GM21381 (cell line): ENCODE results near the gene ABI3BP.

Experiments
- ATAC-seq: cut with Tn5 transposase; IDR thresholded peaks from one replicate; pipeline ENCODE4 v1.9.1; 2021; ENCODE audit warnings: mild to moderate bottlenecking, moderate library complexity; ENCODE audit not compliant: unreplicated experiment

ABI3BP gene

DNA sequence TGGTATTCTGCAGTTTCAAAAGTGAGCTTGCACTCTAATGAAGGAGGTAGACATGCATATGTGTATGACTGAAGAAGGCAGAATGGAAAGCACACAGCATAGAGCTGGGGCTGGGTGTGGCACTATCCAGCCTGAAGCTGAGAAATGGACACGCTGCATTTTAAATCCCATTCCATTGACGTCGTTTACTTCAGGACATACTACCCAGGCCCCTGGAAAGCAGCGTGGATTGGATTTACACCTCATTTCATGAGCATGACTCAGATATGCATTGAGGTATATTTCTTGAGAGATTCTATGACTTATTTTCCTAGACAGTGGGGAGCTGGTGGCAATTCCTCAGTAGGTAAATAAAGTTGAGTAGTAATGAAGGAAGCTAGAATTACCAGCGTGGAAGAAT is 101.4 kb downstream of the ABI3BP start:
- ATAC-seq, result no peak

DNA sequence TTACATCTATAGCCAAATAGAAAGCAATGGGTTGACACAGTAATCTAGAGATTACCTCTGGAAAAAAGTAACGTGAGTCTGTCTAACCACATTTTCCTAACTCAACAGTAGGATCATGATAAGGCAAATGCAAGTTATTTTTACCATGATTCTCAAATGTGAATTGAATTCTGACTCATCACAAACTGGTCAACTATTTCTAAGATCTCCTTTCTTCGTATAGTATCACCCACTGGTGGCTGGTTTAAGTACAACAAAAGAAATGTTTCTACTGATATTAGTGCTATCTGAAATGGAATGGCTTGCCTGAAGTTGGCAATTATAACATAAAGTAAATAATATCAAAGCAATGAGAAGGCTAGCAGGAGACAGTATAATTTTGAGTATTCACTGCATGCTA is 102.2 kb downstream of the ABI3BP start:
- ATAC-seq, result no peak

- ATAC-seq, result no peak
Measured at GRCh38 chr3:100888881-100889280, 104.3 kb downstream of the ABI3BP start.

GRCh38 chr3:100882571-100882984 is 110.6 kb downstream of the ABI3BP start:
- ATAC-seq, result no peak

GRCh38 chr3:100880845-100881244 is 112.4 kb downstream of the ABI3BP start:
- no peak for ATAC-seq

DNA sequence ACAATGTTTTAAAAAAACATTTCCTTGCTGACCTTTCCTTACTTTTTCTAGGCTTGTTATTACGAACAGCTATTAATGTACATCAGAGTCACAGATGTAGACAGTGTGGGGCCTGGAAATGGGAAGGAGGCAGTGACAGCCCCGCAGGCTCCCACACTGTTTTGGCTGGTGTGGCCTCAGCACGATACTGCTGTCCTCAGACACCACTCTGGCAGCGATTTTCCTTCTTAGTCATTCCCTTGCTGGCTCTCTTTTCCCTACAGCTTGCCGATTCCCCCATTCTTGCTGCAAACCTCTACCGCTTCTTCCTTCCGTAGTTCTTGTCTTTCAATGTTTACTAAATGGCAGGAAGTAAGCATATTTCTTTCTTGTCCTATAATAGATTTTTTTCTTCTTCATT is 113.1 kb downstream of the ABI3BP start:
- no peak for ATAC-seq

DNA sequence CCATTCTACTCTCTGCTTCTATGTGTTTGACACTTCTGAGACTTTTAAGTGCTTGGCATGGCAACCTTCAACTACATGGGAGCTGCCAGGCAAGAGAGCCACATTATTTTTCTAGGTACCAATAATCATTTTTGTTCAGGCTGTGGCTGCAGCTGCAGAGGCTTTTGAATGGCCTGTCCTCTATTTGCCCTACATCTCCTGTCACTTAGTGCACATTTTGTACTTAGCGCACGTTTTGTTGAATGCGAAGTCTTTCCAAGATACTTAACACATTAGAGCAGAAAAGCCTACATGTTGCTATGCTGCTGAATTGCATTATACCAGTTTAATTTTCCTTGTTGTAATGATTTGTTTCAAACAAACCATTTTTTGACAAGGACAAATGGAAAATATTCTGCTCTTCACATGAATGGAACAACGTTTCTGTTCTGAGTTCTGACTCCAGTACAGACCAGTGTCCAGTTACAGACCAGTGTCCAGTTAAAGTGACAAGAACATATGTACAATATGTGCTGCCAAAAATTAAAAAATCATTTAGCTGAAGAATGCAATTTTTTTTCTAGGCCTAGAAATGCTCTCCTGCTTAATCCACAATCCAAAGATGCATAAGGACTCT is 113.9 kb downstream of the ABI3BP start:
- no peak for ATAC-seq

DNA sequence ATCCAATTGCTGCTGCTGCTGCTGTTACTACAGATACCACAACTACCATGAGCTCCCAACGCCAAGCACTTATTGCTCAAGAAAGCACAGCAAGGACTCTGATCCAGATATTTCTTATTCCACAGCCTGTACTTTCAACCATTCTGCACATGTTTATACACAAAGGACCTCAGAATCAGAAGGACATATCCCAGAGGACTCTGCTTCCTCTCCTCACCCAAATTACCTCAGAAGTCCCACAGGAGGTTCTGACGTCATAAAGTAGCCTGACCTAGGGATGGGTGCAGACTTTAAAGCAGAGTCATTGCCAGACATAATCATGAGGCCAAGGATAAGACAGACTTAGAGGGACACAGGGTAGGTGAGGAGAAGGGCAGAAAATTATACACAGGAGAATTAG is 115.9 kb downstream of the ABI3BP start:
- no peak for ATAC-seq

GRCh38 chr3:100875239-100875638 is 118.0 kb downstream of the ABI3BP start:
- ATAC-seq, result no peak

DNA sequence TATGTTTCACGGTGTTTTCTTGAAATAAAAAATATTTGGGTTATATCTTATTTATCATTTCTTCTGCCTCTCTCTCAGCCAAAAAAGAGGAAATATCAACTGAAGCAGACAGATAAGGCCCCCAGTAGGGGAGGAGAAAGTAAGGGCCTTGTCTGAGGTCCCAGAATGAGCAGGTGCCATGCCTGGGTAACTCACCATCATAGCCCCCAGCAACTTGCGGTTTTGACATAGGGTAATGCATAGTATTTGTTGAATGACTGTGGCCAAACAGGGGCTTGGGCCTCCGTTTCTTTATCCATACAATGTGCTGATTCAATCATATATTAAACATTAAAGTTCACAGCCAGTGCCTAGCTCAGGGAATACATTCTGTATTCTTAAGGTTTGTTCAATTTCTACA is 119.6 kb downstream of the ABI3BP start:
- ATAC-seq, result no peak

GRCh38 chr3:100871306-100871705 is 121.9 kb downstream of the ABI3BP start:
- ATAC-seq, result no peak

- ATAC-seq, result no peak
Measured at GRCh38 chr3:100869787-100870186, 123.4 kb downstream of the ABI3BP start.

- no peak for ATAC-seq
Measured at GRCh38 chr3:100868894-100869293, 124.3 kb downstream of the ABI3BP start.

DNA sequence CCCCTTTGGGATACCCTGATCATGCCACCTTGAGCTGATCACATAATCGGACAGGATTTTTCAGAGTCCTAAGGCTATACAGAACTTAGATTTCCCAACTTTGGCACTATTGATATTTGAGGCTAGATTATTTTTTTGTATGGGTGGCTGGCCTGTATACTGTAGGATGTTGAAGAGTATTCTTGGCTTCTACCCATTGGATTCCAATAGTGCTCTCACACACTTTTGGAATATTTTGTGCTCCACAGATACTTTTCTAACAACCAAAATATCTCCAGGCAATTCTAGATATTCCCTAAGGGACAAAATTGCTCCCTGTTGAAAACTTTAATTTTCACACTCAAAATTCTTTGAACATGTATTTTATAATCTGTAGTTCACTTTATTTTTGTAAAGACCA is 125.1 kb downstream of the ABI3BP start:
- no peak for ATAC-seq

- no peak for ATAC-seq
Measured at GRCh38 chr3:100865442-100865841, 127.8 kb downstream of the ABI3BP start.

GRCh38 chr3:100864471-100865250 is 128.6 kb downstream of the ABI3BP start:
- ATAC-seq, result no peak

DNA sequence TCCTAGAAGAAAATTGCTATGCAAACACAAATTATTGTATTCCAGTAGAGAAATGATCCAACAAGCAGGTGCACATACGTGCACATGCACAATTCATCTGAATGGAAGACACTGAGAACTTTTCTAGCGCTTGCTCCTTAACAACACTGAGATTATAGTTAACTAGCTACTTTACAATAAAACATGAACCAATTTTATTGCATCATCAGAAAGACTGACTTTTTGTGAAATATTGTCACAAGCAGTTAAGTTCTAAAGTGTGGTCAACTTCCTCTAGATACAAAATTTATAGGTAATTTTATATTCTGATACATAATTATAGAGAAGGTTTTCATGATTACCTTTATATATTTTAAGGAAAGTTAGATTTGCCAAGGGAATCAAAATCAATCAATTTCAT is 135.4 kb downstream of the ABI3BP start:
- ATAC-seq, result no peak

- no peak for ATAC-seq
Measured at GRCh38 chr3:100856821-100857220, 136.4 kb downstream of the ABI3BP start.

- no peak for ATAC-seq
Measured at GRCh38 chr3:100852840-100853239, 140.4 kb downstream of the ABI3BP start.

GRCh38 chr3:100850701-100851100 is 142.5 kb downstream of the ABI3BP start:
- no peak for ATAC-seq

GRCh38 chr3:100850156-100850555 is 143.1 kb downstream of the ABI3BP start:
- ATAC-seq, result no peak

GRCh38 chr3:100844063-100844936 is 148.9 kb downstream of the ABI3BP start:
- ATAC-seq, result no peak
